ENCODE data around the gene CCDC152.
A peak's percentile ranks its signal among the peaks of the same experiment; 100 is the strongest.
"Not testable (repeated sequence)": the region's sequence is repeated elsewhere in the genome, so short reads cannot be mapped to it uniquely, and the experiment has no call there.

Gene CCDC152

GRCh38 chr5:42816546-42816945 is 59.9 kb downstream of the CCDC152 start:
- DNase-seq: not testable (repeated sequence)

GRCh38 chr5:42819745-42820144 is 63.1 kb downstream of the CCDC152 start:
- DNase-seq: no peak

GRCh38 chr5:42822548-42822947 is 65.9 kb downstream of the CCDC152 start:
- no peak for DNase-seq

- DNase-seq: no peak
Measured at GRCh38 chr5:42824347-42824976, 67.8 kb downstream of the CCDC152 start.

- DNase-seq: no peak
Measured at GRCh38 chr5:42825422-42826148, 69.0 kb downstream of the CCDC152 start.

- no peak for DNase-seq
Measured at GRCh38 chr5:42826757-42827515, 70.3 kb downstream of the CCDC152 start.

- no peak for DNase-seq
Measured at GRCh38 chr5:42828671-42829070, 72.1 kb downstream of the CCDC152 start.

- no peak for DNase-seq
Measured at GRCh38 chr5:42830924-42831323, 74.3 kb downstream of the CCDC152 start.

GRCh38 chr5:42832060-42832459 is 75.4 kb downstream of the CCDC152 start:
- no peak for DNase-seq

GRCh38 chr5:42836070-42836769 is 79.6 kb downstream of the CCDC152 start:
- DNase-seq: no peak

- DNase-seq: no peak
Measured at GRCh38 chr5:42837601-42838000, 81.0 kb downstream of the CCDC152 start.

- no peak for DNase-seq
Measured at GRCh38 chr5:42839196-42839595, 82.6 kb downstream of the CCDC152 start.

- DNase-seq: peak; percentile 32
Measured at GRCh38 chr5:42840269-42840668, 83.7 kb downstream of the CCDC152 start.

- DNase-seq: no peak
Measured at GRCh38 chr5:42840842-42841567, 84.4 kb downstream of the CCDC152 start.

GRCh38 chr5:42842921-42843641 is 86.5 kb downstream of the CCDC152 start:
- DNase-seq: no peak

GRCh38 chr5:42843675-42844292 is 87.2 kb downstream of the CCDC152 start:
- DNase-seq: no peak

- not testable (repeated sequence) for DNase-seq
Measured at GRCh38 chr5:42844408-42844807, 87.8 kb downstream of the CCDC152 start.

- DNase-seq: no peak
Measured at GRCh38 chr5:42848545-42848944, 91.9 kb downstream of the CCDC152 start.

- no peak for DNase-seq
Measured at GRCh38 chr5:42851481-42851880, 94.9 kb downstream of the CCDC152 start.

All from inflammatory macrophage treated with lipopolysaccharide for 4 hours (primary cell).